SK-N-SH (cell line): Measurements from ENCODE around the gene PRR36. TPM values are rescaled to one million over a fixed set of nuclear protein-coding genes. Genes with fewer than 3 reads are reported as not detected.
A peak's percentile ranks its signal among the peaks of the same experiment; 100 is the strongest.

Source experiments
- CTCF ChIA-PET: fragments of 300-600, 350-600 bp; formaldehyde crosslinking; extraction: SDS; loops from one replicate; lab custom pipeline; 2021; lab: Yijun Ruan, JAX
- POLR2A ChIA-PET: fragments of 350-600 bp; sonication (Branson Sonifier 250); formaldehyde crosslinking; extraction: SDS; loops from one replicate; lab custom pipeline; 2020; ENCODE audit warnings: antibody characterized with exemption, inconsistent platforms; lab: Yijun Ruan, JAX
- DNase-seq: peaks from one replicate; pipeline ENCODE4 v3.0.0; 2012
- H2AFZ ChIP-seq: fragments of 200-600 bp; sonication (generic); 2 replicates; pipeline ENCODE4 v1.8.1; 2016; ENCODE audit warnings: antibody characterized with exemption, mild to moderate bottlenecking, low read depth
- H3F3A ChIP-seq: fragments of 200-600 bp; sonication (generic); replicated peaks from 2 replicates; pipeline ENCODE3; 2016; ENCODE audit warnings: antibody characterized with exemption, mild to moderate bottlenecking; ENCODE audit not compliant: insufficient read depth
- H3K27ac ChIP-seq, 2 experiments: fragments of 200-500 bp in 1 of 2; fragments of 200-600 bp in 1 of 2; sonication (Bioruptor generic) in 1 of 2; sonication (generic), shearing (Covaris generic) in 1 of 2; 2 replicates each; pipeline versions ENCODE4 v1.5.1 to v1.6.1; 2014 to 2016; ENCODE audit warnings: low read depth in 2 of 2, inconsistent platforms in 1 of 2, low read length in 1 of 2, mild to moderate bottlenecking in 1 of 2, mixed read lengths in 1 of 2
- H3K27me3 ChIP-seq: fragments of 200-600 bp; sonication (generic), shearing (Covaris generic); 2 replicates; pipeline ENCODE4 v1.6.1; 2016; ENCODE audit warnings: mixed run types; ENCODE audit not compliant: insufficient read depth
- H3K36me3 ChIP-seq, 2 experiments: fragments of 200-500 bp in 1 of 2; fragments of 200-600 bp in 1 of 2; sonication (Bioruptor generic) in 1 of 2; sonication (generic) in 1 of 2; replicated peaks in 1 of 2; 2 replicates each; pipeline versions ENCODE3 to v1.5.1; 2014 to 2016; ENCODE audit warnings: low read length in 1 of 2, mild to moderate bottlenecking in 1 of 2; ENCODE audit not compliant: insufficient read depth in 2 of 2, control insufficient read depth in 1 of 2
- H3K4me1 ChIP-seq, 2 experiments: fragments of 200-500 bp in 1 of 2; fragments of 200-600 bp in 1 of 2; sonication (Bioruptor generic) in 1 of 2; sonication (generic), shearing (Covaris generic) in 1 of 2; 2 replicates each; pipeline versions ENCODE4 v1.5.1 to v1.6.1; 2014 to 2016; ENCODE audit warnings: low read depth in 1 of 2, low read length in 1 of 2, mixed run types in 1 of 2; ENCODE audit not compliant: insufficient read depth in 2 of 2, control insufficient read depth in 1 of 2
- H3K4me2 ChIP-seq: fragments of 200-600 bp; sonication (generic), shearing (Covaris generic); 2 replicates; pipeline ENCODE4 v1.6.1; 2017; ENCODE audit warnings: mixed run types
- H3K4me3 ChIP-seq, 2 experiments: fragments of 200-500 bp in 1 of 2; fragments of 200-600 bp in 1 of 2; sonication (Bioruptor generic) in 1 of 2; sonication (generic), shearing (Covaris generic) in 1 of 2; 2 replicates each; pipeline versions ENCODE4 v1.5.1 to v1.8.1; 2014 to 2016; ENCODE audit warnings: low read depth in 2 of 2, inconsistent platforms in 1 of 2, low read length in 1 of 2, mild to moderate bottlenecking in 1 of 2, mixed read lengths in 1 of 2, moderate library complexity in 1 of 2
- H3K79me2 ChIP-seq: fragments of 200-600 bp; sonication (generic); 2 replicates; pipeline ENCODE4 v1.8.1; 2017; ENCODE audit warnings: mild to moderate bottlenecking; ENCODE audit not compliant: insufficient read depth
- H3K9ac ChIP-seq: fragments of 200-600 bp; sonication (generic); 2 replicates; pipeline ENCODE4 v1.6.1; 2017; ENCODE audit warnings: mixed run types
- H3K9me2 ChIP-seq: fragments of 200-600 bp; sonication (generic); 2 replicates; pipeline ENCODE4 v1.6.1; 2017; ENCODE audit warnings: mixed run types
- H3K9me3 ChIP-seq: fragments of 200-600 bp; sonication (generic); 2 replicates; pipeline ENCODE4 v1.6.1; 2017; ENCODE audit warnings: mixed run types, mild to moderate bottlenecking, moderate library complexity
- H4K20me1 ChIP-seq: fragments of 200-600 bp; sonication (generic); 2 replicates; pipeline ENCODE4 v1.6.1; 2017; ENCODE audit warnings: mild to moderate bottlenecking, mixed run types; ENCODE audit not compliant: insufficient read depth
- CTCF ChIP-seq: fragments of 200-600 bp; sonication (generic); IDR thresholded peaks from 2 replicates; pipeline ENCODE4 v1.6.1; 2017; ENCODE audit warnings: antibody characterized with exemption, mild to moderate bottlenecking, moderate library complexity
- FOXJ3 ChIP-seq: sonication (generic); formaldehyde crosslinking; IDR thresholded peaks from 2 replicates; pipeline ENCODE4 v1.5.1; 2020; ENCODE audit warnings: mild to moderate bottlenecking, missing genetic modification reagents
- FOXM1 ChIP-seq: IDR thresholded peaks from 2 replicates; pipeline ENCODE4 v1.4.0; 2012; ENCODE audit warnings: low read depth, mild to moderate bottlenecking
- GATA2 ChIP-seq: sonication (generic); formaldehyde crosslinking; IDR thresholded peaks from 2 replicates; pipeline ENCODE4 v1.5.0; 2020; ENCODE audit warnings: mild to moderate bottlenecking, missing genetic modification reagents
- MEF2A ChIP-seq: IDR thresholded peaks from 2 replicates; pipeline ENCODE4 v1.4.0; 2012; ENCODE audit warnings: low read depth, borderline replicate concordance
- MXI1 ChIP-seq: IDR thresholded peaks from 2 replicates; pipeline ENCODE4 v1.6.1; 2012; ENCODE audit warnings: mild to moderate bottlenecking, low read depth, low read length, improper control_type of control experiment
- NFIC ChIP-seq: IDR thresholded peaks from 2 replicates; pipeline ENCODE4 v1.4.0; 2012; ENCODE audit warnings: borderline replicate concordance
- PBX3 ChIP-seq: IDR thresholded peaks from 2 replicates; pipeline ENCODE4; 2012
- RAD21 ChIP-seq: IDR thresholded peaks from 2 replicates; pipeline ENCODE4 v1.6.1; 2012; ENCODE audit warnings: mild to moderate bottlenecking, low read length
- REST ChIP-seq: IDR thresholded peaks from 2 replicates; pipeline ENCODE4 v1.6.1; 2012; ENCODE audit warnings: mild to moderate bottlenecking, low read depth, low read length, moderate library complexity
- RFX5 ChIP-seq: IDR thresholded peaks from 2 replicates; pipeline ENCODE4 v1.6.1; 2012; ENCODE audit warnings: mild to moderate bottlenecking, improper control_type of control experiment, low read length
- RXRA ChIP-seq: IDR thresholded peaks from 2 replicates; pipeline ENCODE4 v1.4.0; 2012; ENCODE audit warnings: low read depth, mild to moderate bottlenecking, borderline replicate concordance
- SIN3A ChIP-seq: IDR thresholded peaks from 2 replicates; pipeline ENCODE4 v1.6.1; 2012; ENCODE audit warnings: low read depth, mild to moderate bottlenecking, low read length, moderate library complexity, borderline replicate concordance
- TEAD4 ChIP-seq: IDR thresholded peaks from 2 replicates; pipeline ENCODE4 v1.4.0; 2012; ENCODE audit warnings: mild to moderate bottlenecking, borderline replicate concordance; ENCODE audit not compliant: insufficient read depth
- USF1 ChIP-seq: IDR thresholded peaks from 2 replicates; pipeline ENCODE4 v1.4.0; 2012; ENCODE audit warnings: low read depth, borderline replicate concordance
- USF2 ChIP-seq: fragments of 150-350 bp; IDR thresholded peaks from 2 replicates; pipeline ENCODE4 v1.6.1; 2017; ENCODE audit warnings: antibody characterized with exemption, low read length, low read depth, borderline replicate concordance
- YY1 ChIP-seq: IDR thresholded peaks from 2 replicates; pipeline ENCODE4 v1.4.0; 2012; ENCODE audit warnings: low read depth, mild to moderate bottlenecking
- ZBTB33 ChIP-seq: IDR thresholded peaks from 2 replicates; pipeline ENCODE4 v1.4.0; 2012; ENCODE audit warnings: low read depth, borderline replicate concordance
- WGBS: methylation state at CpG from one replicate; pipeline ENCODE4 v1.1.6; 2017; ENCODE audit warnings: low lambda C conversion rate; 5-methylcytosine and 5-hydroxymethylcytosine counted together
- polyA plus RNA-seq, 3 experiments: library from polyadenylated mRNA; depleted of rRNA; stranded (reverse); fragments of >200 nt; gene quantifications; 2 replicates each; pipeline ENCODE4 v1.2.3, GENCODE V29; 2012

The PRR36 gene
- polyA plus RNA-seq, 1 of the 3 experiments (the other 2 are of a cell fraction), result 0.18 TPM

- CTCF ChIA-PET, result interaction anchor here (1.3 kb wide), 1 partner anchor 101 kb away, joined by 3 read pairs; no protein-coding TSS in a partner anchor
Measured at GRCh38 chr19:7843521-7843920, 30.7 kb downstream of the PRR36 start.

More at GRCh38 chr19:7843521-7843920, 30.7 kb downstream of the PRR36 start:
- POLR2A ChIA-PET, result no interaction called here
- TF ChIP-seq REST (no peak), SIN3A (no peak), FOXM1 (no peak), RAD21 (no peak), USF2 (no peak), MEF2A (no peak), CTCF (no peak), GATA2 (CRISPR knock-in tag) (no peak), PBX3 (no peak), YY1 (no peak), MXI1 (no peak), RFX5 (no peak), NFIC (no peak), TEAD4 (no peak), USF1 (no peak), ZBTB33 (no peak), FOXJ3 (CRISPR knock-in tag) (no peak), RXRA (no peak)
- no peaks in the 10 kb centered on the region for H3K27me3 ChIP-seq
- H3K4me1 ChIP-seq, result no peaks in the 10 kb centered on the region
- H4K20me1 ChIP-seq, result no peaks in the 10 kb centered on the region
- 81% methylated on average over 6 of the region's 6 CpGs for WGBS
- H3K36me3 ChIP-seq, result no peaks in the 10 kb centered on the region
- no peaks in the 10 kb centered on the region for H3K9me3 ChIP-seq
- peaks cover 7% of the 10 kb centered on the region for H3F3A ChIP-seq
- H3K27ac ChIP-seq, result no peak overlapping the region
- H3K4me2 ChIP-seq, result no peak overlapping the region
- no peak overlapping the region for H2AFZ ChIP-seq
- H3K9ac ChIP-seq, result no peak overlapping the region
- peak; percentile 12 for DNase-seq
- no peaks in the 10 kb centered on the region for H3K79me2 ChIP-seq
- H3K9me2 ChIP-seq, result no peaks in the 10 kb centered on the region
- no peak overlapping the region for H3K4me3 ChIP-seq
